MCF 10A (cell line): ENCODE results near the gene CDYL. TPM values are rescaled to one million over a fixed set of nuclear protein-coding genes. Genes with fewer than 3 reads are reported as not detected.

ENCODE experiments used
- BruUV-seq: library from RNA; stranded (reverse); fragments of 400-500 nt; replicated peaks from 2 replicates; lab custom pipeline; 2021; lab: Mats Ljungman, UMichigan
- CTCF ChIA-PET: fragments of 300-600 bp; sonication (Branson Sonifier 250); formaldehyde crosslinking; extraction: SDS; loops from one replicate; lab custom pipeline; 2021; ENCODE audit warnings: antibody characterized with exemption, inconsistent platforms; lab: Yijun Ruan, JAX
- POLR2A ChIA-PET: fragments of 300-600, 350-650 bp; sonication (Branson Sonifier 250); formaldehyde crosslinking; extraction: SDS; loops from one replicate; lab custom pipeline; 2020; ENCODE audit warnings: antibody characterized with exemption, inconsistent platforms; lab: Yijun Ruan, JAX
- DNase-seq: peaks from one replicate; pipeline ENCODE4 v3.0.0-alpha.2; 2018; ENCODE audit not compliant: unreplicated experiment
- H3K27ac Mint-ChIP-seq: one replicate; pipeline ENCODE4 v1.8.0; 2022; ENCODE audit warnings: mild to moderate bottlenecking, low read depth, mixed read lengths; ENCODE audit not compliant: unreplicated experiment
- H3K27me3 Mint-ChIP-seq: one replicate; pipeline ENCODE4 v1.8.0; 2022; ENCODE audit warnings: mixed read lengths; ENCODE audit not compliant: insufficient read depth, unreplicated experiment
- H3K36me3 Mint-ChIP-seq: one replicate; pipeline ENCODE4 v1.8.0; 2022; ENCODE audit warnings: mild to moderate bottlenecking, moderate library complexity, mixed read lengths; ENCODE audit not compliant: insufficient read depth, unreplicated experiment
- H3K4me1 Mint-ChIP-seq: one replicate; pipeline ENCODE4 v1.8.0; 2022; ENCODE audit warnings: mixed read lengths; ENCODE audit not compliant: insufficient read depth, unreplicated experiment
- H3K4me3 Mint-ChIP-seq: one replicate; pipeline ENCODE4 v1.8.0; 2022; ENCODE audit warnings: mild to moderate bottlenecking, moderate library complexity, mixed read lengths; ENCODE audit not compliant: unreplicated experiment
- H3K9me3 Mint-ChIP-seq: one replicate; pipeline ENCODE4 v1.8.0; 2022; ENCODE audit warnings: mixed read lengths; ENCODE audit not compliant: unreplicated experiment
- CTCF ChIP-seq: fragments of 200-600 bp; IDR thresholded peaks from one replicate; pipeline ENCODE4 v1.8.0; 2022; ENCODE audit warnings: antibody characterized with exemption, mild to moderate bottlenecking; ENCODE audit not compliant: unreplicated experiment
- intact Hi-C: fragments of 100-400 bp; cut with micrococcal nuclease; formaldehyde crosslinking; loops from 2 replicates; pipeline ENCODE4 v1.14.1; 2022
- total RNA-seq: library from RNA; stranded (reverse); gene quantifications from 2 replicates; pipeline ENCODE4 v1.2.3, GENCODE V29; 2022

The CDYL gene
- total RNA-seq, 1 experiment from 2014 or later, result 48.9 TPM

GRCh38 chr6:4880363-4880762 lies 104.2 kb downstream of the CDYL start:
- POLR2A ChIA-PET, result no interaction called here
- no peak overlapping the region for H3K4me3 Mint-ChIP-seq

GRCh38 chr6:4883298-4883697 lies 107.1 kb downstream of the CDYL start:
- ChIA-PET POLR2A (no interaction called here), CTCF (interaction anchor here (0.7 kb wide), 1 partner anchor 673 kb away, joined by 3 read pairs; no protein-coding TSS in a partner anchor)
- Mint-ChIP-seq H3K4me1 (peaks cover 14% of the 10 kb centered on the region), H3K36me3 (no peaks in the 10 kb centered on the region), H3K4me3 (no peak overlapping the region), H3K27ac (no peak overlapping the region), H3K9me3 (no peaks in the 10 kb centered on the region), H3K27me3 (no peaks in the 10 kb centered on the region)
- intact Hi-C loops, result no loop called here
- no peak for DNase-seq
- TF ChIP-seq CTCF, result no peak
- BruUV-seq, result no TSS peak

More at GRCh38 chr6:4880363-4880762, 104.2 kb downstream of the CDYL start:
- no peak for DNase-seq
- no peaks in the 10 kb centered on the region for H3K27me3 Mint-ChIP-seq
- intact Hi-C loops, result no loop called here
- H3K36me3 Mint-ChIP-seq, result no peaks in the 10 kb centered on the region
- no TSS peak for BruUV-seq
- peaks cover 14% of the 10 kb centered on the region for H3K4me1 Mint-ChIP-seq
- CTCF ChIA-PET, result no interaction called here
- no peaks in the 10 kb centered on the region for H3K9me3 Mint-ChIP-seq
- TF ChIP-seq CTCF, result no peak
- no peak overlapping the region for H3K27ac Mint-ChIP-seq

- ChIA-PET CTCF (interaction anchor here (0.6 kb wide), 1 partner anchor 1835 kb away, joined by 4 read pairs; no protein-coding TSS in a partner anchor), POLR2A (no interaction called here)
- Mint-ChIP-seq H3K27ac (no peak overlapping the region), H3K4me3 (no peak overlapping the region), H3K36me3 (no peaks in the 10 kb centered on the region), H3K4me1 (peaks cover 12% of the 10 kb centered on the region), H3K27me3 (no peaks in the 10 kb centered on the region), H3K9me3 (no peaks in the 10 kb centered on the region)
- TF ChIP-seq CTCF, result no peak
- no TSS peak for BruUV-seq
- no peak for DNase-seq
- intact Hi-C loops, result no loop called here
Observed at GRCh38 chr6:4884646-4885340, 108.6 kb downstream of the CDYL start.

GRCh38 chr6:4885341-4885933 lies 109.2 kb downstream of the CDYL start:
- H3K36me3 Mint-ChIP-seq, result no peaks in the 10 kb centered on the region
- DNase-seq, result no peak
- no peaks in the 10 kb centered on the region for H3K27me3 Mint-ChIP-seq
- TF ChIP-seq CTCF, result no peak
- CTCF ChIA-PET, result interaction anchor here (0.6 kb wide), 1 partner anchor 1834 kb away, joined by 4 read pairs; no protein-coding TSS in a partner anchor
- no peak overlapping the region for H3K27ac Mint-ChIP-seq
- H3K4me1 Mint-ChIP-seq, result peaks cover 5% of the 10 kb centered on the region
- H3K9me3 Mint-ChIP-seq, result no peaks in the 10 kb centered on the region
- intact Hi-C loops, result no loop called here
- no TSS peak for BruUV-seq
- no peak overlapping the region for H3K4me3 Mint-ChIP-seq
- POLR2A ChIA-PET, result no interaction called here
